Transverse colon (tissue), 4 donors: ENCODE results near the gene EEF1AKMT2.

Experiments
- POLR2A ChIP-seq: fragments of 450-650 bp; IDR thresholded peaks from one replicate; pipeline ENCODE4 v1.6.1; 2016; ENCODE audit warnings: antibody characterized with exemption, mild to moderate bottlenecking, moderate library complexity
- POLR2AphosphoS5 ChIP-seq, 3 donors: sonication (generic); formaldehyde crosslinking; IDR thresholded peaks; one replicate each; pipeline ENCODE4 v1.6.1; 2016; ENCODE audit warnings: antibody characterized with exemption in 3 of 3
- TF ChIP-seq, protein P1 (sequence below), 5 experiments: fragments of 200-600 bp in 3 of 5; fragments of 450-650 bp in 2 of 5; sonication (generic) in 3 of 5; IDR thresholded peaks; 1 replicate in 2 of 5; 2 replicates in 3 of 5; pipeline ENCODE4 v1.5.1; 2016 to 2017; ENCODE audit warnings: antibody characterized with exemption in 5 of 5, inconsistent platforms in 3 of 5, mild to moderate bottlenecking in 2 of 5, moderate library complexity in 1 of 5

DNA sequence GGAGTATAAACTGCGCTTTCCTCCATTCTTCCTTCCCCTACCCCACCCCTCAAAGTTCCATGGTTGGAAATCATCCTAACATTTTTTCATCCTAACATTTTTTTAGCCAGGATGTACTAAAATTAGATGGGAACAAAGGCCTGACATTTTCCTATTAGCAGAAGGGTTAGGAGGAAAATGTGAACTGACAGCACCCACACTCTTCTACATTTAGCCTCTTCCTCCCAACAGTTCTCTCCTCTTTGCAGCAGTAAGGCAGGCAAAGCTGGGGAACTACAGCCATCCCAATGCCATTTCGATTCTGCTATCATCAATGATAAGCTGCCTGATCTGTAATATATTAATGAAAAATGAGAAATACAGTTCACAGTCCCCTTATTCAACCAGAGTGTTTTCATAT, 36.1 kb downstream of the EEF1AKMT2 start:
- TF ChIP-seq, protein P1, sequence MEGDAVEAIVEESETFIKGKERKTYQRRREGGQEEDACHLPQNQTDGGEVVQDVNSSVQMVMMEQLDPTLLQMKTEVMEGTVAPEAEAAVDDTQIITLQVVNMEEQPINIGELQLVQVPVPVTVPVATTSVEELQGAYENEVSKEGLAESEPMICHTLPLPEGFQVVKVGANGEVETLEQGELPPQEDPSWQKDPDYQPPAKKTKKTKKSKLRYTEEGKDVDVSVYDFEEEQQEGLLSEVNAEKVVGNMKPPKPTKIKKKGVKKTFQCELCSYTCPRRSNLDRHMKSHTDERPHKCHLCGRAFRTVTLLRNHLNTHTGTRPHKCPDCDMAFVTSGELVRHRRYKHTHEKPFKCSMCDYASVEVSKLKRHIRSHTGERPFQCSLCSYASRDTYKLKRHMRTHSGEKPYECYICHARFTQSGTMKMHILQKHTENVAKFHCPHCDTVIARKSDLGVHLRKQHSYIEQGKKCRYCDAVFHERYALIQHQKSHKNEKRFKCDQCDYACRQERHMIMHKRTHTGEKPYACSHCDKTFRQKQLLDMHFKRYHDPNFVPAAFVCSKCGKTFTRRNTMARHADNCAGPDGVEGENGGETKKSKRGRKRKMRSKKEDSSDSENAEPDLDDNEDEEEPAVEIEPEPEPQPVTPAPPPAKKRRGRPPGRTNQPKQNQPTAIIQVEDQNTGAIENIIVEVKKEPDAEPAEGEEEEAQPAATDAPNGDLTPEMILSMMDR (IDR thresholded peaks at IDR 0.05), result no peak
- TF ChIP-seq POLR2A (no peak), POLR2AphosphoS5 (IDR thresholded peaks at IDR 0.05) (no peak)
